HEK293 (cell line): ENCODE data around the gene CHMP4A.

Experiments used
- BCL11B ChIP-seq: fragments of 450-650 bp; formaldehyde crosslinking; IDR thresholded peaks from 2 replicates; pipeline ENCODE4 v1.5.1; 2016; ENCODE audit warnings: low read depth, missing biosample characterization, missing genetic modification characterization
- GLI4 ChIP-seq: fragments of 450-650 bp; formaldehyde crosslinking; IDR thresholded peaks from 2 replicates; pipeline ENCODE4 v1.5.1; 2016; ENCODE audit warnings: missing biosample characterization, missing genetic modification characterization
- GLIS2 ChIP-seq: fragments of 450-650 bp; formaldehyde crosslinking; IDR thresholded peaks from 2 replicates; pipeline ENCODE4 v1.5.1; 2016; ENCODE audit warnings: missing biosample characterization, missing genetic modification characterization
- KLF10 ChIP-seq: fragments of 450-650 bp; IDR thresholded peaks from 2 replicates; pipeline ENCODE4 v1.5.1; 2018; ENCODE audit warnings: missing biosample characterization, mild to moderate bottlenecking, missing genetic modification characterization
- KLF9 ChIP-seq: fragments of 450-650 bp; formaldehyde crosslinking; IDR thresholded peaks from 2 replicates; pipeline ENCODE4 v1.5.1; 2016; ENCODE audit warnings: missing biosample characterization, missing genetic modification characterization, low read depth
- SALL2 ChIP-seq: fragments of 450-650 bp; formaldehyde crosslinking; IDR thresholded peaks from 2 replicates; pipeline ENCODE4 v1.5.0; 2017; ENCODE audit warnings: missing biosample characterization, mild to moderate bottlenecking, missing genetic modification characterization, borderline replicate concordance
- SETDB1 ChIP-seq: IDR thresholded peaks from one replicate; pipeline ENCODE4 v1.6.1; 2017; ENCODE audit warnings: mild to moderate bottlenecking, low read length, moderate library complexity, mixed read lengths; ENCODE audit not compliant: insufficient read length
- ZBTB21 ChIP-seq: fragments of 450-650 bp; formaldehyde crosslinking; IDR thresholded peaks from 2 replicates; pipeline ENCODE4 v1.5.1; 2017; ENCODE audit warnings: missing biosample characterization, missing genetic modification characterization
- ZEB2 ChIP-seq: fragments of 450-650 bp; formaldehyde crosslinking; IDR thresholded peaks from 2 replicates; pipeline ENCODE4 v1.5.1; 2016; ENCODE audit warnings: missing biosample characterization, missing genetic modification characterization
- ZNF146 ChIP-seq: fragments of 450-650 bp; formaldehyde crosslinking; IDR thresholded peaks from 2 replicates; pipeline ENCODE4 v1.5.1; 2016; ENCODE audit warnings: missing biosample characterization, missing genetic modification characterization
- ZNF175 ChIP-seq: fragments of 450-650 bp; formaldehyde crosslinking; IDR thresholded peaks from 2 replicates; pipeline ENCODE4 v1.5.1; 2016; ENCODE audit warnings: missing biosample characterization, missing genetic modification characterization
- ZNF2 ChIP-seq: fragments of 450-650 bp; formaldehyde crosslinking; IDR thresholded peaks from 2 replicates; pipeline ENCODE4 v1.5.1; 2016; ENCODE audit warnings: missing biosample characterization, missing genetic modification characterization
- ZNF311 ChIP-seq: fragments of 450-650 bp; formaldehyde crosslinking; IDR thresholded peaks from 2 replicates; pipeline ENCODE4 v1.5.1; 2017; ENCODE audit warnings: missing biosample characterization, missing genetic modification characterization, borderline replicate concordance
- ZNF335 ChIP-seq: fragments of 450-650 bp; formaldehyde crosslinking; conservative IDR thresholded peaks from 2 replicates; pipeline ENCODE4 v1.5.1; 2016; ENCODE audit warnings: missing biosample characterization, missing genetic modification characterization
- ZNF48 ChIP-seq: fragments of 450-650 bp; formaldehyde crosslinking; IDR thresholded peaks from 2 replicates; pipeline ENCODE4 v1.5.1; 2016; ENCODE audit warnings: missing biosample characterization, missing genetic modification characterization
- ZNF548 ChIP-seq: fragments of 450-650 bp; formaldehyde crosslinking; IDR thresholded peaks from 2 replicates; pipeline ENCODE4 v1.5.1; 2016; ENCODE audit warnings: missing biosample characterization, missing genetic modification characterization
- ZNF555 ChIP-seq: fragments of 450-650 bp; formaldehyde crosslinking; conservative IDR thresholded peaks from 2 replicates; pipeline ENCODE4 v1.5.1; 2017; ENCODE audit warnings: missing biosample characterization, mild to moderate bottlenecking, missing genetic modification characterization, inconsistent platforms
- ZNF792 ChIP-seq: fragments of 450-650 bp; formaldehyde crosslinking; IDR thresholded peaks from 2 replicates; pipeline ENCODE4 v1.5.1; 2016; ENCODE audit warnings: missing biosample characterization, missing genetic modification characterization
- ZSCAN30 ChIP-seq: fragments of 450-650 bp; IDR thresholded peaks from 2 replicates; pipeline ENCODE4 v1.5.1; 2018; ENCODE audit warnings: missing biosample characterization, mild to moderate bottlenecking, missing genetic modification characterization, moderate library complexity
- TF ChIP-seq, protein P1 (sequence below): fragments of 450-650 bp; formaldehyde crosslinking; IDR thresholded peaks from 2 replicates; pipeline ENCODE4 v1.5.1; 2017; ENCODE audit warnings: missing biosample characterization, missing genetic modification characterization
- TF ChIP-seq, protein P2 (sequence below): fragments of 450-650 bp; formaldehyde crosslinking; IDR thresholded peaks from 2 replicates; pipeline ENCODE4 v1.5.1; 2016; ENCODE audit warnings: missing biosample characterization, missing genetic modification characterization
- TF ChIP-seq, protein P3 (sequence below): fragments of 450-650 bp; formaldehyde crosslinking; IDR thresholded peaks from 2 replicates; pipeline ENCODE4 v1.5.1; 2016; ENCODE audit warnings: missing biosample characterization, missing genetic modification characterization
- TF ChIP-seq, protein P4 (sequence below): fragments of 450-650 bp; formaldehyde crosslinking; IDR thresholded peaks from 2 replicates; pipeline ENCODE4 v1.5.1; 2016; ENCODE audit warnings: missing biosample characterization, missing genetic modification characterization
- TF ChIP-seq, protein P5 (sequence below): fragments of 450-650 bp; formaldehyde crosslinking; IDR thresholded peaks from 2 replicates; pipeline ENCODE4 v1.5.1; 2016; ENCODE audit warnings: missing biosample characterization, missing genetic modification characterization

Gene CHMP4A

DNA sequence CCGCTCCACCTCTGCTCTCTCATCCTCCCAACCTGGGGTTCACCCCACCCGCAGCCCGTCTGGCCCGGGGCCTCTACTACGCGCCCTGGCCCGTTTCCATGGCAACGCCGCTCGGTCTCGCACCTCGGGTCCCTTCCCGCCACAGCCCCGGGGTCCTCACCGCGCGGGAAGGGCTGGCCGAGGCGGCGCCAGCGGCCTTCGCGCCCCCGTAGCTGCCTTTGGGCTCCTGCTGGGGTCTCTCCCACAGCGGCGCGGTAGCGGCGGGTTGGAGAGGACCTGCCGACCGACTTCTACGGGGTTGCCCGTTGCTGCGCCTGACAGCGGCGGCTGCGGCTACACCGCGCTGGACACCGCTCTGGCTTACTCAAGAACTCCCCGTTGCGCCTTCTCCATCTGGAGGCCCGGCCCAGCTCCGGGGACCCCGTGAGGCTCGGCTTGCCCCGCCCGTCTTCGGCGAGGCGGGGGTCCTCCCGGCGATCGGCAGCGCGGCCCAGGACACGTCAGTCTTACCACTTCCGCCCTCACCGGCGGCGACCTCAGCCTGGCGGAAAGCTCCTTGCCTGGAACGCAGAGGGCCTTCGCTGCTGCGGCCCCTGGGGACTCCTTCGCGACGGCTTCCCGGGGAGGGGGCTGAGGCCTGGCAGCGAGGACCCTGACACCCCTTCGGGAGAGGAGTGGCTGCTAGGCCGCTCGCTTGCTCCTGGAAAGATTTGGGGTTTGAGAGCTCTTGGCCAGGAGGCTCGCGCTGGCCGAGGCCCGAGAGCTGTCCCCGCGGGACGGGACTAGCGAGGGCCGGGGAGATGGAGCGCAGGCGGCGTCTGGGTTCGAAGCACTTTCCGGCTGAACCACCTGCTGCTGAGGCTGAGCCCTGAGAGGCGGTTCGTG is 17.9 kb downstream of the CHMP4A start, which contains the start of gene TM9SF1 (continued):
- peak; percentile 29; the same call in 1 of the 2 replicates for TF ChIP-seq KLF9 (tag by site-specific recombination)
- TF ChIP-seq, protein P1, sequence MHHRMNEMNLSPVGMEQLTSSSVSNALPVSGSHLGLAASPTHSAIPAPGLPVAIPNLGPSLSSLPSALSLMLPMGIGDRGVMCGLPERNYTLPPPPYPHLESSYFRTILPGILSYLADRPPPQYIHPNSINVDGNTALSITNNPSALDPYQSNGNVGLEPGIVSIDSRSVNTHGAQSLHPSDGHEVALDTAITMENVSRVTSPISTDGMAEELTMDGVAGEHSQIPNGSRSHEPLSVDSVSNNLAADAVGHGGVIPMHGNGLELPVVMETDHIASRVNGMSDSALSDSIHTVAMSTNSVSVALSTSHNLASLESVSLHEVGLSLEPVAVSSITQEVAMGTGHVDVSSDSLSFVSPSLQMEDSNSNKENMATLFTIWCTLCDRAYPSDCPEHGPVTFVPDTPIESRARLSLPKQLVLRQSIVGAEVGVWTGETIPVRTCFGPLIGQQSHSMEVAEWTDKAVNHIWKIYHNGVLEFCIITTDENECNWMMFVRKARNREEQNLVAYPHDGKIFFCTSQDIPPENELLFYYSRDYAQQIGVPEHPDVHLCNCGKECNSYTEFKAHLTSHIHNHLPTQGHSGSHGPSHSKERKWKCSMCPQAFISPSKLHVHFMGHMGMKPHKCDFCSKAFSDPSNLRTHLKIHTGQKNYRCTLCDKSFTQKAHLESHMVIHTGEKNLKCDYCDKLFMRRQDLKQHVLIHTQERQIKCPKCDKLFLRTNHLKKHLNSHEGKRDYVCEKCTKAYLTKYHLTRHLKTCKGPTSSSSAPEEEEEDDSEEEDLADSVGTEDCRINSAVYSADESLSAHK (tag by site-specific recombination) = 0 out of 2 replicates have a peak, but pooled peaks have one; percentile 17
- TF ChIP-seq SETDB1 = peak; percentile 19
- TF ChIP-seq GLIS2 (tag by site-specific recombination) = peak; percentile 88
- no peak for TF ChIP-seq ZNF792 (tag by site-specific recombination)
- peak; percentile 64; the same call in 1 of the 2 replicates for TF ChIP-seq KLF10 (tag by site-specific recombination)
- peak; percentile 29; the same call in 1 of the 2 replicates for TF ChIP-seq ZSCAN30 (tag by site-specific recombination)
- peak; percentile 48 for TF ChIP-seq ZBTB21
- TF ChIP-seq SALL2 (tag by site-specific recombination) = no peak
- TF ChIP-seq, protein P2, sequence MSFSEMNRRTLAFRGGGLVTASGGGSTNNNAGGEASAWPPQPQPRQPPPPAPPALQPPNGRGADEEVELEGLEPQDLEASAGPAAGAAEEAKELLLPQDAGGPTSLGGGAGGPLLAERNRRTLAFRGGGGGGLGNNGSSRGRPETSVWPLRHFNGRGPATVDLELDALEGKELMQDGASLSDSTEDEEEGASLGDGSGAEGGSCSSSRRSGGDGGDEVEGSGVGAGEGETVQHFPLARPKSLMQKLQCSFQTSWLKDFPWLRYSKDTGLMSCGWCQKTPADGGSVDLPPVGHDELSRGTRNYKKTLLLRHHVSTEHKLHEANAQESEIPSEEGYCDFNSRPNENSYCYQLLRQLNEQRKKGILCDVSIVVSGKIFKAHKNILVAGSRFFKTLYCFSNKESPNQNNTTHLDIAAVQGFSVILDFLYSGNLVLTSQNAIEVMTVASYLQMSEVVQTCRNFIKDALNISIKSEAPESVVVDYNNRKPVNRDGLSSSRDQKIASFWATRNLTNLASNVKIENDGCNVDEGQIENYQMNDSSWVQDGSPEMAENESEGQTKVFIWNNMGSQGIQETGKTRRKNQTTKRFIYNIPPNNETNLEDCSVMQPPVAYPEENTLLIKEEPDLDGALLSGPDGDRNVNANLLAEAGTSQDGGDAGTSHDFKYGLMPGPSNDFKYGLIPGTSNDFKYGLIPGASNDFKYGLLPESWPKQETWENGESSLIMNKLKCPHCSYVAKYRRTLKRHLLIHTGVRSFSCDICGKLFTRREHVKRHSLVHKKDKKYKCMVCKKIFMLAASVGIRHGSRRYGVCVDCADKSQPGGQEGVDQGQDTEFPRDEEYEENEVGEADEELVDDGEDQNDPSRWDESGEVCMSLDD (tag by site-specific recombination) = peak; percentile 52
- TF ChIP-seq ZNF48 (tag by site-specific recombination) = no peak
- no peak for TF ChIP-seq ZNF311 (tag by site-specific recombination)
- peak; percentile 89 for TF ChIP-seq ZEB2 (tag by site-specific recombination)
- TF ChIP-seq ZNF146 (tag by site-specific recombination) = no peak
- 0 out of 2 replicates have a peak, but pooled peaks have one; percentile 63 for TF ChIP-seq ZNF2 (tag by site-specific recombination)
- TF ChIP-seq, protein P3, sequence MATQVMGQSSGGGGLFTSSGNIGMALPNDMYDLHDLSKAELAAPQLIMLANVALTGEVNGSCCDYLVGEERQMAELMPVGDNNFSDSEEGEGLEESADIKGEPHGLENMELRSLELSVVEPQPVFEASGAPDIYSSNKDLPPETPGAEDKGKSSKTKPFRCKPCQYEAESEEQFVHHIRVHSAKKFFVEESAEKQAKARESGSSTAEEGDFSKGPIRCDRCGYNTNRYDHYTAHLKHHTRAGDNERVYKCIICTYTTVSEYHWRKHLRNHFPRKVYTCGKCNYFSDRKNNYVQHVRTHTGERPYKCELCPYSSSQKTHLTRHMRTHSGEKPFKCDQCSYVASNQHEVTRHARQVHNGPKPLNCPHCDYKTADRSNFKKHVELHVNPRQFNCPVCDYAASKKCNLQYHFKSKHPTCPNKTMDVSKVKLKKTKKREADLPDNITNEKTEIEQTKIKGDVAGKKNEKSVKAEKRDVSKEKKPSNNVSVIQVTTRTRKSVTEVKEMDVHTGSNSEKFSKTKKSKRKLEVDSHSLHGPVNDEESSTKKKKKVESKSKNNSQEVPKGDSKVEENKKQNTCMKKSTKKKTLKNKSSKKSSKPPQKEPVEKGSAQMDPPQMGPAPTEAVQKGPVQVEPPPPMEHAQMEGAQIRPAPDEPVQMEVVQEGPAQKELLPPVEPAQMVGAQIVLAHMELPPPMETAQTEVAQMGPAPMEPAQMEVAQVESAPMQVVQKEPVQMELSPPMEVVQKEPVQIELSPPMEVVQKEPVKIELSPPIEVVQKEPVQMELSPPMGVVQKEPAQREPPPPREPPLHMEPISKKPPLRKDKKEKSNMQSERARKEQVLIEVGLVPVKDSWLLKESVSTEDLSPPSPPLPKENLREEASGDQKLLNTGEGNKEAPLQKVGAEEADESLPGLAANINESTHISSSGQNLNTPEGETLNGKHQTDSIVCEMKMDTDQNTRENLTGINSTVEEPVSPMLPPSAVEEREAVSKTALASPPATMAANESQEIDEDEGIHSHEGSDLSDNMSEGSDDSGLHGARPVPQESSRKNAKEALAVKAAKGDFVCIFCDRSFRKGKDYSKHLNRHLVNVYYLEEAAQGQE (tag by site-specific recombination) = peak; percentile 60
- TF ChIP-seq, protein P4, sequence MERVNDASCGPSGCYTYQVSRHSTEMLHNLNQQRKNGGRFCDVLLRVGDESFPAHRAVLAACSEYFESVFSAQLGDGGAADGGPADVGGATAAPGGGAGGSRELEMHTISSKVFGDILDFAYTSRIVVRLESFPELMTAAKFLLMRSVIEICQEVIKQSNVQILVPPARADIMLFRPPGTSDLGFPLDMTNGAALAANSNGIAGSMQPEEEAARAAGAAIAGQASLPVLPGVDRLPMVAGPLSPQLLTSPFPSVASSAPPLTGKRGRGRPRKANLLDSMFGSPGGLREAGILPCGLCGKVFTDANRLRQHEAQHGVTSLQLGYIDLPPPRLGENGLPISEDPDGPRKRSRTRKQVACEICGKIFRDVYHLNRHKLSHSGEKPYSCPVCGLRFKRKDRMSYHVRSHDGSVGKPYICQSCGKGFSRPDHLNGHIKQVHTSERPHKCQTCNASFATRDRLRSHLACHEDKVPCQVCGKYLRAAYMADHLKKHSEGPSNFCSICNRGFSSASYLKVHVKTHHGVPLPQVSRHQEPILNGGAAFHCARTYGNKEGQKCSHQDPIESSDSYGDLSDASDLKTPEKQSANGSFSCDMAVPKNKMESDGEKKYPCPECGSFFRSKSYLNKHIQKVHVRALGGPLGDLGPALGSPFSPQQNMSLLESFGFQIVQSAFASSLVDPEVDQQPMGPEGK (tag by site-specific recombination) = peak; percentile 92
- no peak for TF ChIP-seq ZNF555 (tag by site-specific recombination)
- no peak for TF ChIP-seq ZNF548 (tag by site-specific recombination)
- no peak for TF ChIP-seq ZNF175 (tag by site-specific recombination)
- no peak for TF ChIP-seq BCL11B
- peak; percentile 100 for TF ChIP-seq ZNF335 (tag by site-specific recombination)
- TF ChIP-seq GLI4 (tag by site-specific recombination) = 0 out of 2 replicates have a peak, but pooled peaks have one; percentile 17
- TF ChIP-seq, protein P5, sequence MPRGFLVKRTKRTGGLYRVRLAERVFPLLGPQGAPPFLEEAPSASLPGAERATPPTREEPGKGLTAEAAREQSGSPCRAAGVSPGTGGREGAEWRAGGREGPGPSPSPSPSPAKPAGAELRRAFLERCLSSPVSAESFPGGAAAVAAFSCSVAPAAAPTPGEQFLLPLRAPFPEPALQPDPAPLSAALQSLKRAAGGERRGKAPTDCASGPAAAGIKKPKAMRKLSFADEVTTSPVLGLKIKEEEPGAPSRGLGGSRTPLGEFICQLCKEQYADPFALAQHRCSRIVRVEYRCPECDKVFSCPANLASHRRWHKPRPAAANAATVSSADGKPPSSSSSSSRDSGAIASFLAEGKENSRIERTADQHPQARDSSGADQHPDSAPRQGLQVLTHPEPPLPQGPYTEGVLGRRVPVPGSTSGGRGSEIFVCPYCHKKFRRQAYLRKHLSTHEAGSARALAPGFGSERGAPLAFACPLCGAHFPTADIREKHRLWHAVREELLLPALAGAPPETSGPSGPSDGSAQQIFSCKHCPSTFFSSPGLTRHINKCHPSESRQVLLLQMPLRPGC = peak; percentile 23; the same call in 1 of the 2 replicates
